Measurements from ENCODE around the gene TMEM196. TPM values are rescaled to one million over a fixed set of nuclear protein-coding genes. Genes with fewer than 3 reads are reported as not detected.

TMEM196 gene
- total and polyA plus RNA-seq, 4 donors: not detected

- TF ChIP-seq CTCF (IDR thresholded peaks at IDR 0.05; ENCODE audit: low read depth, low read length, missing input control): no peak
- TF ChIP-seq ATF3 (IDR thresholded peaks at IDR 0.05): no peak
- TF ChIP-seq EGR1 (IDR thresholded peaks at IDR 0.05; ENCODE audit: low read depth in 2 of 2): no peak
- no peak for TF ChIP-seq RAD21 (IDR thresholded peaks at IDR 0.05)
- TF ChIP-seq RXRA (IDR thresholded peaks at IDR 0.05): no peak
- TF ChIP-seq HNF4A (conservative IDR thresholded peaks at IDR 0.05): no peak
- no peak for TF ChIP-seq HNF4G (IDR thresholded peaks at IDR 0.05)
- no peak for TF ChIP-seq FOXA1 (IDR thresholded peaks at IDR 0.05)
- no peak for TF ChIP-seq YY1 (IDR thresholded peaks at IDR 0.05)
- no peak for TF ChIP-seq FOXA2 (IDR thresholded peaks at IDR 0.05)
- TF ChIP-seq SP1 (IDR thresholded peaks at IDR 0.05): no peak
- no peak for TF ChIP-seq TAF1 (conservative IDR thresholded peaks at IDR 0.05)
- no peak for DNase-seq (ENCODE audit: low spot score)
- 82% methylated on average over 3 of the region's 3 CpGs for WGBS
- no peak overlapping the region for H3K9ac ChIP-seq (ENCODE audit: low read depth in 1 of 2, low read length in 2 of 2)
- H3K27me3 ChIP-seq (ENCODE audit: control insufficient read depth in 4 of 4, insufficient read depth in 4 of 4, low read length in 3 of 4): no peaks in the 10 kb centered on the region
- H3K4me3 ChIP-seq (ENCODE audit: low read depth in 1 of 3, low read length in 3 of 3): no peak overlapping the region
- peaks cover 3 to 18% (median 13%) of the 10 kb centered on the region in 4 donors for H3K4me1 ChIP-seq (ENCODE audit: control insufficient read depth in 4 of 4, insufficient read depth in 4 of 4, low read length in 3 of 4)
- H3K36me3 ChIP-seq (ENCODE audit: control insufficient read depth in 4 of 4, insufficient read depth in 3 of 4, low read depth in 1 of 4, low read length in 3 of 4): peaks cover 0 to 3% (median 0%) of the 10 kb centered on the region in 4 donors
- H3K27ac ChIP-seq (ENCODE audit: low read depth in 1 of 2, low read length in 2 of 2): no peak overlapping the region
- H3K9me3 ChIP-seq (ENCODE audit: control insufficient read depth in 4 of 4, low read length in 3 of 4): no peaks in the 10 kb centered on the region
Observed at GRCh38 chr7:19707240-19707639, 66.2 kb downstream of the TMEM196 start.

GRCh38 chr7:19705663-19706062 is 67.8 kb downstream of the TMEM196 start:
- H3K4me1 ChIP-seq (ENCODE audit: control insufficient read depth in 4 of 4, insufficient read depth in 4 of 4, low read length in 3 of 4): peaks cover 3 to 18% (median 13%) of the 10 kb centered on the region in 4 donors
- no peak overlapping the region for H3K27ac ChIP-seq (ENCODE audit: low read depth in 1 of 2, low read length in 2 of 2)
- no peak overlapping the region for H3K9ac ChIP-seq (ENCODE audit: low read depth in 1 of 2, low read length in 2 of 2)
- no peak overlapping the region for H3K4me3 ChIP-seq (ENCODE audit: low read depth in 1 of 3, low read length in 3 of 3)
- 87% methylated on average over 2 of the region's 2 CpGs for WGBS
- TF ChIP-seq RAD21 (IDR thresholded peaks at IDR 0.05) (no peak), SP1 (IDR thresholded peaks at IDR 0.05) (no peak), MAX (IDR thresholded peaks at IDR 0.05) (no peak)
- no peaks in the 10 kb centered on the region for H3K27me3 ChIP-seq (ENCODE audit: control insufficient read depth in 4 of 4, insufficient read depth in 4 of 4, low read length in 3 of 4)
- H3K9me3 ChIP-seq (ENCODE audit: control insufficient read depth in 4 of 4, low read length in 3 of 4): no peaks in the 10 kb centered on the region
- DNase-seq (ENCODE audit: low spot score): no peak
- H3K36me3 ChIP-seq (ENCODE audit: control insufficient read depth in 4 of 4, insufficient read depth in 3 of 4, low read depth in 1 of 4, low read length in 3 of 4): peaks cover 0 to 8% (median 1%) of the 10 kb centered on the region in 4 donors

GRCh38 chr7:19701471-19701870 is 71.9 kb downstream of the TMEM196 start:
- TF ChIP-seq REST (IDR thresholded peaks at IDR 0.05) (no peak), HNF4A (conservative IDR thresholded peaks at IDR 0.05) (no peak), RXRA (IDR thresholded peaks at IDR 0.05) (no peak), RAD21 (IDR thresholded peaks at IDR 0.05) (no peak), YY1 (IDR thresholded peaks at IDR 0.05) (no peak), MAX (IDR thresholded peaks at IDR 0.05) (no peak), TAF1 (conservative IDR thresholded peaks at IDR 0.05) (no peak), FOXA2 (IDR thresholded peaks at IDR 0.05) (no peak), JUND (IDR thresholded peaks at IDR 0.05) (no peak)
- Histone ChIP-seq H3K9ac (ENCODE audit: low read depth in 1 of 2, low read length in 2 of 2) (no peak overlapping the region), H3K27ac (ENCODE audit: low read depth in 1 of 2, low read length in 2 of 2) (no peak overlapping the region), H3K9me3 (ENCODE audit: control insufficient read depth in 4 of 4, low read length in 3 of 4) (no peaks in the 10 kb centered on the region), H3K4me3 (ENCODE audit: low read depth in 1 of 3, low read length in 3 of 3) (no peak overlapping the region), H3K36me3 (ENCODE audit: control insufficient read depth in 4 of 4, insufficient read depth in 3 of 4, low read depth in 1 of 4, low read length in 3 of 4) (peaks cover 0 to 16% (median 5%) of the 10 kb centered on the region in 4 donors), H3K27me3 (ENCODE audit: control insufficient read depth in 4 of 4, insufficient read depth in 4 of 4, low read length in 3 of 4) (no peaks in the 10 kb centered on the region), H3K4me1 (ENCODE audit: control insufficient read depth in 4 of 4, insufficient read depth in 4 of 4, low read length in 3 of 4) (no peaks in the 10 kb centered on the region)
- no peak for DNase-seq (ENCODE audit: low spot score)
- 80% methylated on average over 4 of the region's 4 CpGs for WGBS
